OCI-LY1 (cell line): ENCODE results near the gene FBN1.

Experiments used
- H2AFZ ChIP-seq: fragments of 200-600 bp; sonication (generic), shearing (Covaris generic); 2 replicates; pipeline ENCODE4 v1.6.0; 2014; ENCODE audit warnings: antibody characterized with exemption, mild to moderate bottlenecking, low read length
- H3F3A ChIP-seq: fragments of 200-600 bp; sonication (generic), shearing (Covaris generic); 2 replicates; pipeline ENCODE4 v1.6.0; 2014; ENCODE audit warnings: mild to moderate bottlenecking, antibody characterized with exemption, low read length, moderate library complexity; ENCODE audit not compliant: insufficient read depth
- H3K27ac ChIP-seq: fragments of 200-600 bp; sonication (generic); 2 replicates; pipeline ENCODE4 v1.5.1; 2014; ENCODE audit warnings: low read length, mixed run types, mild to moderate bottlenecking, low read depth; ENCODE audit not compliant: poor library complexity, severe bottlenecking
- H3K27me3 ChIP-seq: fragments of 200-600 bp; sonication (generic); 2 replicates; pipeline ENCODE4 v1.6.0; 2014; ENCODE audit warnings: antibody characterized with exemption, mild to moderate bottlenecking, low read length, moderate library complexity; ENCODE audit not compliant: insufficient read depth
- H3K36me3 ChIP-seq: fragments of 200-600 bp; sonication (generic); 2 replicates; pipeline ENCODE4 v1.6.1; 2014; ENCODE audit warnings: mild to moderate bottlenecking, antibody characterized with exemption, low read length, moderate library complexity, mixed read lengths; ENCODE audit not compliant: insufficient read depth
- H3K4me1 ChIP-seq: fragments of 200-600 bp; sonication (generic); 2 replicates; pipeline ENCODE4 v1.5.1; 2014; ENCODE audit warnings: mild to moderate bottlenecking, low read length, moderate library complexity; ENCODE audit not compliant: insufficient read depth, severe bottlenecking
- H3K4me2 ChIP-seq: fragments of 200-600 bp; sonication (generic), shearing (Covaris generic); 2 replicates; pipeline ENCODE4 v1.6.1; 2014; ENCODE audit warnings: low read length
- H3K4me3 ChIP-seq: fragments of 200-600 bp; sonication (generic); 2 replicates; pipeline ENCODE4 v1.5.1; 2014; ENCODE audit warnings: low read length, low read depth, mild to moderate bottlenecking, mixed read lengths; ENCODE audit not compliant: poor library complexity, severe bottlenecking
- H3K79me2 ChIP-seq: fragments of 200-600 bp; shearing (Covaris generic); 2 replicates; pipeline ENCODE4 v1.6.1; 2016; ENCODE audit warnings: mixed run types, low read length, mixed read lengths; ENCODE audit not compliant: insufficient read depth
- H3K9ac ChIP-seq: fragments of 200-600 bp; sonication (generic), shearing (Covaris generic); 2 replicates; pipeline ENCODE4 v1.6.1; 2014; ENCODE audit warnings: mild to moderate bottlenecking, low read length, mixed read lengths
- H3K9me2 ChIP-seq: fragments of 200-600 bp; sonication (generic), shearing (Covaris generic); 2 replicates; pipeline ENCODE4 v1.6.1; 2014; ENCODE audit warnings: low read depth, mild to moderate bottlenecking, low read length, mixed read lengths
- H3K9me3 ChIP-seq: fragments of 200-600 bp; shearing (Covaris generic); 2 replicates; pipeline ENCODE4 v1.6.1; 2014; ENCODE audit warnings: low read length, mixed read lengths
- H4K20me1 ChIP-seq: fragments of 200-600 bp; sonication (generic), shearing (Covaris generic); 2 replicates; pipeline ENCODE4 v1.6.0; 2016; ENCODE audit warnings: mild to moderate bottlenecking, low read length; ENCODE audit not compliant: insufficient read depth
- CTCF ChIP-seq: fragments of 200-600 bp; sonication (generic), shearing (Covaris generic); IDR thresholded peaks from 2 replicates; pipeline ENCODE4 v1.5.1; 2017; ENCODE audit warnings: mild to moderate bottlenecking, antibody characterized with exemption, low read length, moderate library complexity, mixed read lengths
- EZH2 ChIP-seq: fragments of 200-600 bp; sonication (generic), shearing (Covaris generic); IDR thresholded peaks from 2 replicates; pipeline ENCODE4 v1.8.0; 2017; ENCODE audit warnings: borderline replicate concordance, mixed run types, mild to moderate bottlenecking, antibody characterized with exemption, low read length, moderate library complexity, mixed read lengths

The FBN1 gene

GRCh38 chr15:48473667-48474066, 171.8 kb downstream of the FBN1 start:
- Histone ChIP-seq H4K20me1 (no peaks in the 10 kb centered on the region), H3K9me3 (no peaks in the 10 kb centered on the region), H3K27ac (no peak overlapping the region), H2AFZ (no peak overlapping the region), H3K4me3 (no peak overlapping the region), H3F3A (no peaks in the 10 kb centered on the region), H3K27me3 (no peaks in the 10 kb centered on the region), H3K4me2 (no peak overlapping the region), H3K9me2 (no peaks in the 10 kb centered on the region), H3K9ac (no peak overlapping the region), H3K4me1 (no peaks in the 10 kb centered on the region), H3K79me2 (no peaks in the 10 kb centered on the region), H3K36me3 (no peaks in the 10 kb centered on the region)
- TF ChIP-seq CTCF, result no peak

- Histone ChIP-seq H3K9me2 (no peaks in the 10 kb centered on the region), H3K79me2 (no peaks in the 10 kb centered on the region), H3K27me3 (no peaks in the 10 kb centered on the region), H2AFZ (no peak overlapping the region), H3K9ac (no peak overlapping the region), H3K9me3 (no peaks in the 10 kb centered on the region), H3K27ac (no peak overlapping the region), H3K4me2 (no peak overlapping the region), H3K4me3 (no peak overlapping the region), H3F3A (no peaks in the 10 kb centered on the region), H4K20me1 (no peaks in the 10 kb centered on the region), H3K36me3 (no peaks in the 10 kb centered on the region), H3K4me1 (no peaks in the 10 kb centered on the region)
- TF ChIP-seq CTCF (no peak), EZH2 (no peak)
Measured at GRCh38 chr15:48472756-48473155, 172.8 kb downstream of the FBN1 start.

DNA sequence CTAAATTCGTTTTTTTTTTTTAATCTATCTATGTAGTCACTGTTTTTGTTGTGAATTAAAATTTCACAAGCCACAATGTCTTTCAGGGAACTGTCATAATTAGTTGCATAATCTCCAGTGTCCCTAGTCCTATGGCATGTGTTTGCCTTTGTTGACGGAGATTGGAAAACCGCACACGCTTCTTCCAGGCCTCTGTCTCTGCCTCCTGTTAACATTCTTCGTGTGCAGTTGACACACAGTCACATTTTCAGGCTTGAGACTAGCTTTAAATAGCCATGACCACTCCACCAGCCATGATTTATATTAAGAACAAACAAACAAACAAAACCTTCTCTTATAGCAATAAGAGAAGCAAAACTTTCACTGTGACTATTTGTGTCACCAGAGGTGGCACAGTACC, 174.4 kb downstream of the FBN1 start:
- Histone ChIP-seq H3K27me3 (no peaks in the 10 kb centered on the region), H3K36me3 (no peaks in the 10 kb centered on the region), H3K9me3 (no peaks in the 10 kb centered on the region), H3K4me1 (no peaks in the 10 kb centered on the region), H2AFZ (no peak overlapping the region), H3K4me3 (no peak overlapping the region), H3K79me2 (no peaks in the 10 kb centered on the region), H4K20me1 (no peaks in the 10 kb centered on the region), H3K27ac (no peak overlapping the region), H3K9me2 (no peaks in the 10 kb centered on the region), H3K9ac (no peak overlapping the region), H3F3A (no peaks in the 10 kb centered on the region), H3K4me2 (no peak overlapping the region)
- no peak for TF ChIP-seq EZH2
- no peak for TF ChIP-seq CTCF
